OCI-LY3 (cell line): ENCODE results near the gene XDH.

Experiments
- H2AFZ ChIP-seq: fragments of 200-600, 300-600 bp; shearing (Covaris generic); 2 replicates; pipeline ENCODE4 v1.6.0; 2014; ENCODE audit warnings: antibody characterized with exemption, low read depth, low read length
- H3K27ac ChIP-seq: fragments of 200-600, 300-600 bp; sonication (generic); 2 replicates; pipeline ENCODE4 v1.5.1; 2014; ENCODE audit warnings: mild to moderate bottlenecking, low read length, moderate library complexity, mixed read lengths
- H3K27me3 ChIP-seq: fragments of 200-600, 300-600 bp; sonication (generic); 2 replicates; pipeline ENCODE4 v1.6.1; 2014; ENCODE audit warnings: low read depth, low read length, mixed read lengths
- H3K36me3 ChIP-seq: fragments of 200-600, 300-600 bp; sonication (generic); replicated peaks from 2 replicates; pipeline ENCODE3; 2014; ENCODE audit warnings: low read depth, low read length, mixed read lengths
- H3K4me1 ChIP-seq: fragments of 300-600, 200-600 bp; sonication (generic); 2 replicates; pipeline ENCODE4 v1.6.1; 2014; ENCODE audit warnings: low read length, mixed read lengths
- H3K4me2 ChIP-seq: fragments of 200-600, 300-600 bp; sonication (generic); 2 replicates; pipeline ENCODE4 v1.6.1; 2014; ENCODE audit warnings: low read length, mixed read lengths
- H3K4me3 ChIP-seq: fragments of 300-600, 200-600 bp; sonication (generic); 2 replicates; pipeline ENCODE4 v1.5.1; 2014; ENCODE audit warnings: antibody characterized with exemption, mild to moderate bottlenecking, low read length, moderate library complexity
- H3K79me2 ChIP-seq: fragments of 300-600, 200-600 bp; shearing (Covaris generic); 2 replicates; pipeline ENCODE4 v1.6.1; 2014; ENCODE audit warnings: mild to moderate bottlenecking, low read length, mixed read lengths
- H3K9ac ChIP-seq: fragments of 300-600, 200-600 bp; shearing (Covaris generic); 2 replicates; pipeline ENCODE4 v1.6.0; 2014; ENCODE audit warnings: mild to moderate bottlenecking, low read length, moderate library complexity
- H3K9me3 ChIP-seq: fragments of 200-600, 300-600 bp; shearing (Covaris generic); 2 replicates; pipeline ENCODE4 v1.6.1; 2014; ENCODE audit warnings: low read length, mixed read lengths; ENCODE audit not compliant: insufficient read depth
- H4K20me1 ChIP-seq: fragments of 200-600, 300-600 bp; sonication (generic); 2 replicates; pipeline ENCODE4 v1.6.1; 2016; ENCODE audit warnings: low read length, mixed read lengths; ENCODE audit not compliant: insufficient read depth
- EZH2phosphoT487 ChIP-seq: fragments of 200-600 bp; shearing (Covaris generic); IDR thresholded peaks from 2 replicates; pipeline ENCODE4 v1.6.1; 2018; ENCODE audit warnings: antibody characterized with exemption, mixed run types, low read depth
- TF ChIP-seq, protein P1 (sequence below): fragments of 200-600, 300-600 bp; sonication (generic); IDR thresholded peaks from 2 replicates; pipeline ENCODE4 v1.5.1; 2014; ENCODE audit warnings: antibody characterized with exemption, low read length, low read depth

Gene XDH

DNA sequence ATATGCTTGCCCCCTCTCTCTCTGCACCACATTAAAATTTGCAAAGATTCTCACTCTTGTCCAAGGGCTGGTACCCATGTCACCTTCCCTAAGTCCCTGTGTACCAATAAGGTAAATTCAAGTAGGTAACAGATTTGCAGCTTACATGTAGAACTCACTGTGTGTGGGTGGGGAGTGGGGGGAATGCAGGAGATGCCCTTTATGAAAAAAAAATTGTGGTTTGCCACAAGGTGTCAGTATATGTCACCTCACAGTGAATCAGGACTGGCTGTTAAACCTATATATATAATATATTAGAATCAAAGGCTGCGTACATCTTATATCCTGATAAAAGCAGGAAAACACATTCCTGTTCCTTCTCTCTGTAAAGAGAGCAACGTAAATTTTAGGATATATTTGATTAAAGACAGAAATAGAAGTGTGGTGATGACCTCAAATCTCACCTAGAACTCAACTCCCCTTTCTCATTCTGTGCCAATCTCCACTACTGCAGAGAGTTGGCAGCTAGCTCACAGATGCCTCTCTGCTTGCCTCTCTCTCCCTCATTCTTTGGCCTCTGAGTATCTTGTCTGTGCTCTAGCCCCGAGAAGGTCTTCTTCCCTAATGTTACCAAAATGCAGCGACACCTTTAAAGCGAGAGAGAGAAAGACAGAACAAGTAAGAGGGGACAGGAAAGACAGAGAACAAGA lies 536 bp downstream of the XDH start:
- Histone ChIP-seq H3K27ac (no peak overlapping the region), H3K4me2 (no peak overlapping the region), H3K79me2 (no peaks in the 10 kb centered on the region), H3K27me3 (no peaks in the 10 kb centered on the region), H2AFZ (no peak overlapping the region), H3K9me3 (peaks cover 4% of the 10 kb centered on the region), H3K36me3 (no peaks in the 10 kb centered on the region), H4K20me1 (no peaks in the 10 kb centered on the region), H3K4me3 (no peak overlapping the region), H3K9ac (no peak overlapping the region), H3K4me1 (peaks cover 10% of the 10 kb centered on the region)
- TF ChIP-seq, protein P1, sequence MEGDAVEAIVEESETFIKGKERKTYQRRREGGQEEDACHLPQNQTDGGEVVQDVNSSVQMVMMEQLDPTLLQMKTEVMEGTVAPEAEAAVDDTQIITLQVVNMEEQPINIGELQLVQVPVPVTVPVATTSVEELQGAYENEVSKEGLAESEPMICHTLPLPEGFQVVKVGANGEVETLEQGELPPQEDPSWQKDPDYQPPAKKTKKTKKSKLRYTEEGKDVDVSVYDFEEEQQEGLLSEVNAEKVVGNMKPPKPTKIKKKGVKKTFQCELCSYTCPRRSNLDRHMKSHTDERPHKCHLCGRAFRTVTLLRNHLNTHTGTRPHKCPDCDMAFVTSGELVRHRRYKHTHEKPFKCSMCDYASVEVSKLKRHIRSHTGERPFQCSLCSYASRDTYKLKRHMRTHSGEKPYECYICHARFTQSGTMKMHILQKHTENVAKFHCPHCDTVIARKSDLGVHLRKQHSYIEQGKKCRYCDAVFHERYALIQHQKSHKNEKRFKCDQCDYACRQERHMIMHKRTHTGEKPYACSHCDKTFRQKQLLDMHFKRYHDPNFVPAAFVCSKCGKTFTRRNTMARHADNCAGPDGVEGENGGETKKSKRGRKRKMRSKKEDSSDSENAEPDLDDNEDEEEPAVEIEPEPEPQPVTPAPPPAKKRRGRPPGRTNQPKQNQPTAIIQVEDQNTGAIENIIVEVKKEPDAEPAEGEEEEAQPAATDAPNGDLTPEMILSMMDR = peak; percentile 57
- no peak for TF ChIP-seq EZH2phosphoT487

DNA sequence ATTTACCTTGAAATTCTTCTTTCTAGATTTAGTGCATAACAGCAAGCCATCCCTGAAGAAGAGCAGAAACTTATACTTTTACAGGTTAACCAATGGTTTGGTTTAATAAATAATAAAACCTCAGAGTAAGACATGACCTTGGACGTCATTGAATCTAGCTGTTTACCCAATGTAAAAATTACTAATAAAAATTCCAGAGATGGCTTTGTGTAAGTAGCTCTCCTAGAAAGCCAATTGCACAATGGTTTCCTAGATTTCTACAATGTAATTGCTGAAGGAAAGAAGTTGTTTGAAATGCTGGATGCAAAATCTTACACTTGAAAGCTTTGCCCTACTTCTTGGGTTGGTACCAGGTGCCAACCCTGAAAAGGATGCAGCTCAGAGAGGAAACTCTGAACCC lies 1.5 kb downstream of the XDH start:
- Histone ChIP-seq H4K20me1 (no peaks in the 10 kb centered on the region), H3K36me3 (no peaks in the 10 kb centered on the region), H3K4me3 (0 out of 2 replicates have a peak overlapping the region, but pooled peaks have one; percentile 22), H3K4me1 (peaks cover 10% of the 10 kb centered on the region), H3K27ac (no peak overlapping the region), H3K79me2 (no peaks in the 10 kb centered on the region), H3K9me3 (no peaks in the 10 kb centered on the region), H3K9ac (no peak overlapping the region), H3K4me2 (peak overlapping the region; percentile 25), H3K27me3 (0 out of 2 replicates have a peak, but pooled peaks cover 5% of the 10 kb centered on the region), H2AFZ (0 out of 2 replicates have a peak overlapping the region, but pooled peaks have one; percentile 50)
- TF ChIP-seq, protein P1 = no peak
- TF ChIP-seq EZH2phosphoT487 = no peak

DNA sequence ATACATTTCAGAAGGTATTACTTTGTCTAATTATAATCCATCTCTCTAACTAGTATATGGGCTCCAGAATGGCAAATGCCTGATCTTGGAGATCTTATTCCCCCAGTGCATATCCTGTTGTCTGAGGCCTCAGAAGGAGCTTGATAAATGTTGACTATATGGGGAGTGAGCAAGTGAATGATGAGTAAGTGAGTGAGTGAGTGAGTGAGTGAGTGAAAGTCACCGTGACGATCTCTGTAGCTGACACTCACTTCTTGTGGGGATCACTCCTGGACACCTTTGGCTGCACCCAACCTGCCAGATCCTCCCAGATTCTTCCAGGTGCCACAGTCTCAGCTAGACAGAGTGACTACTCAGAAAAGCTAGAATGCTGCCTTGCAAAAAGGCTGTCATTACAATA lies 2.8 kb downstream of the XDH start:
- Histone ChIP-seq H4K20me1 (no peaks in the 10 kb centered on the region), H2AFZ (no peak overlapping the region), H3K4me2 (no peak overlapping the region), H3K9me3 (no peaks in the 10 kb centered on the region), H3K27me3 (0 out of 2 replicates have a peak, but pooled peaks cover 5% of the 10 kb centered on the region), H3K27ac (no peak overlapping the region), H3K36me3 (no peaks in the 10 kb centered on the region), H3K4me3 (no peak overlapping the region), H3K4me1 (peaks cover 9% of the 10 kb centered on the region), H3K79me2 (no peaks in the 10 kb centered on the region), H3K9ac (no peak overlapping the region)
- TF ChIP-seq EZH2phosphoT487 = no peak
- TF ChIP-seq, protein P1 = no peak

DNA sequence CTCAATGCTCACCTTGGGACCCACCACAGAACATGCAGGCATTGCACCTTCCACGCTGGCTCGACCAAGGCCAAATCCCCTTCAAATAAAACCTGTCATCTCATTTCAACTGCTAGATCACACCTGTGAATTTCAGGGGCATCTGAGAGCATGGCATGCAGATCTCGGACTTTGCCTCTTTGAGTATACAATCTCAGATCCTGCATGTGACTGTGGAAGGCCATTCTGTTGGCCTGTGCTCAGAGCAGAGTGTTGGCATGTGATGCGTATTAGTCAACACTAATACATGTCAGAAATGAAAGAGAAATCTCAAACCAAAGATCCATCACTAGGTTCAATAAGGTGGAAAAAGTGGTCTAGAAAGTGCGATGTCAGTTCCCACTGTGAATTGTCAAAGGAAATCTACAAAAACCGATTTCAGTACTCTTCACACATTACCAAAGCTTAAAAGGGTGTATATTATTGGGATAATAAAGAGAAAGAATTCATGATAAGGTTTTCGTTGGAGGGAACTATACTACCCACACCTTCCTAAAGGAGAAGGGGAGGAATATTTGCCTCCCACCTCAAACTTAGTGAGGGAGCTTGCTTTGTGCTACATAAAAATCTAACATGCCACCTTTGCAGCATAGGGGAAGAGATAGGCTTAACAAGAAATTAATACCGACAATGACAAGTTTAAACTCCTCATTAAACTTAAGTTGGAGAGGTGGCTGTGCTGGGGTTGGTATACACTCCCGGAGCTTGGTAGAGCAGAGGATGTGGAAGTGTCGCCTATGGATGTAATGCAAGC lies 7.8 kb downstream of the XDH start:
- Histone ChIP-seq H3K4me3 (no peak overlapping the region), H3K36me3 (no peaks in the 10 kb centered on the region), H3K4me1 (no peaks in the 10 kb centered on the region), H3K79me2 (no peaks in the 10 kb centered on the region), H2AFZ (no peak overlapping the region), H4K20me1 (no peaks in the 10 kb centered on the region), H3K9me3 (no peaks in the 10 kb centered on the region), H3K4me2 (no peak overlapping the region), H3K27me3 (0 out of 2 replicates have a peak, but pooled peaks cover 5% of the 10 kb centered on the region), H3K27ac (no peak overlapping the region), H3K9ac (no peak overlapping the region)
- TF ChIP-seq EZH2phosphoT487 = no peak
- TF ChIP-seq, protein P1 = no peak
